Mesendoderm (in vitro differentiated cells): ENCODE measurements around the gene FNDC3B.
"Not testable (repeated sequence)": the region's sequence is repeated elsewhere in the genome, so short reads cannot be mapped to it uniquely, and the experiment has no call there.

Source experiments
- DNase-seq: peaks from one replicate; pipeline ENCODE4 v3.0.0; 2013
- H2AK5ac ChIP-seq: 2 replicates; pipeline ENCODE4 v1.6.1; 2013; ENCODE audit warnings: low read length, inconsistent platforms
- H2BK120ac ChIP-seq: 2 replicates; pipeline ENCODE4 v1.6.1; 2013; ENCODE audit warnings: low read depth, mild to moderate bottlenecking, low read length, moderate library complexity, mixed read lengths
- H2BK15ac ChIP-seq: replicated peaks from 2 replicates; pipeline ENCODE4 v1.6.1; 2013; ENCODE audit warnings: low read depth, mild to moderate bottlenecking, moderate library complexity
- H2BK5ac ChIP-seq: 2 replicates; pipeline ENCODE4 v1.6.1; 2013; ENCODE audit warnings: low read length, inconsistent platforms
- H3K18ac ChIP-seq: 2 replicates; pipeline ENCODE4 v1.6.1; 2013; ENCODE audit warnings: mild to moderate bottlenecking, low read length, mixed read lengths
- H3K23ac ChIP-seq: one replicate; pipeline ENCODE4 v1.6.1; 2013; ENCODE audit warnings: low read length
- H3K27ac ChIP-seq: 2 replicates; pipeline ENCODE4 v1.5.1; 2013; ENCODE audit warnings: low read depth, mild to moderate bottlenecking, inconsistent platforms, low read length, moderate library complexity
- H3K27me3 ChIP-seq: 2 replicates; pipeline ENCODE4 v1.6.1; 2013; ENCODE audit warnings: low read length, control low read depth, mild to moderate bottlenecking, inconsistent platforms; ENCODE audit not compliant: insufficient read depth, poor library complexity
- H3K36me3 ChIP-seq: 2 replicates; pipeline ENCODE4 v1.6.1; 2013; ENCODE audit warnings: low read length, inconsistent platforms; ENCODE audit not compliant: control insufficient read depth, insufficient read depth
- H3K4ac ChIP-seq: one replicate; pipeline ENCODE4 v1.6.1; 2013; ENCODE audit warnings: low read depth, mild to moderate bottlenecking, low read length, moderate library complexity
- H3K4me1 ChIP-seq: 2 replicates; pipeline ENCODE4 v1.6.1; 2013; ENCODE audit warnings: low read depth, low read length, inconsistent platforms; ENCODE audit not compliant: control insufficient read depth
- H3K4me2 ChIP-seq: 2 replicates; pipeline ENCODE4 v1.6.1; 2013; ENCODE audit warnings: low read length
- H3K4me3 ChIP-seq: 2 replicates; pipeline ENCODE4 v1.5.1; 2013; ENCODE audit warnings: mild to moderate bottlenecking, low read length
- H3K56ac ChIP-seq: one replicate; pipeline ENCODE4 v1.6.1; 2013; ENCODE audit warnings: low read length
- H3K79me1 ChIP-seq: 2 replicates; pipeline ENCODE4 v1.6.1; 2013; ENCODE audit warnings: low read length, inconsistent platforms
- H3K79me2 ChIP-seq: 2 replicates; pipeline ENCODE4 v1.6.1; 2013; ENCODE audit warnings: mild to moderate bottlenecking, low read length; ENCODE audit not compliant: control insufficient read depth, insufficient read depth
- H3K9ac ChIP-seq: 2 replicates; pipeline ENCODE4 v1.6.1; 2013; ENCODE audit warnings: low read length, inconsistent platforms
- H4K5ac ChIP-seq: one replicate; pipeline ENCODE4 v1.6.1; 2013; ENCODE audit warnings: low read length
- H4K8ac ChIP-seq: one replicate; pipeline ENCODE4 v1.6.1; 2013; ENCODE audit warnings: low read depth, mild to moderate bottlenecking, control low read depth, low read length, moderate library complexity
- WGBS: extraction: QIAGEN DNeasy Blood & Tissue Kit; methylation state at CpG from one replicate; pipeline ENCODE4 v1.1.7; 2013; ENCODE audit warnings: low lambda C conversion rate, missing lambda C conversion rate; ENCODE audit not compliant: insufficient coverage; ENCODE audit errors: extremely low coverage; 5-methylcytosine and 5-hydroxymethylcytosine counted together

FNDC3B gene

DNA sequence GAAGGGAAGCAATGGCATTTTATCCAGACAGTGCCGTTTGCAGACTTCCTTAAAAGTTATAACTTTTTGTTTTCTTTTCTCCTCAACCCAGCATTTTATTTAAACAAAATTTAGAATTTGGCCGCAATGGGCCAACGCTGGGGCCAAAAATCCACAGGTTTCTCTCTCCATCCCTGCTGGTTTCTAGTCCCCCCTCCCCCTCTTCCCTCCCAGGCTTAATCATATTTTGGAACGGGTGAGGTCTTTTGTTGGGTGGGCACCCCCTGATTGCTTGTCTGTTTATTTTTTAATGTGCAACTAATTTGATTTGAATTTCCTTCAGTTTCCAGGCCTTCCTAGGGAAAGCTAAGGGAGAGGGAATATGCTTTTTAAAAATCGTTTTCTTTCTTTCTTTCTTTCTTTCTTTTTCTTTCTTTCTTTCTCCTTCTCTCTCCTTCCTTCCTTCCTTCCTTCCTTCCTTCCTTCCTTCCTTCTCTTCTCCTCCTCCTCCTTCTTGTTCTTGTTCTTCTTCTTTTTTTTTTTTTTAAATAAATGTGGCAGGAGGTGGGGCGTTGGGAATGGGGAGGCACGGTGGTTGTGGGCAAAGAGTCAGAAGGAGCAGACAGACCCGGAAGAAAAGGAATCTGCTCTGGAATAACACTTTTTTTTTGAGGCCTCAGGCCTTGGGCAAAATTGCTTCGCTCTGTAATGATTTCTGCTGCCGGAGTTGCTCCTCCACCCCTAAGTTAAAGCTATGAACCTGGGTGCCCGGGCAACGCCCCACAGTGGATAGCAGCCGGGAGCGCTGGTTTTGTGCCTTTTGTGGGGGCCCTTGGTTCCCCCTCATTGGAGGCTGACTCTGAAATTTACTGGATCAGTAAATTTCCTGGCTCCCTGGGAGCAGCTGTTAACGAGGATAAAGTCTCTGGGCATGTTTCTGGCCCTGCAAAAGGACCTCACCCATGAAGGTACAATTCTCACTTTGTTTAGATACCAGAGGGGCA is 1.9 kb downstream of the FNDC3B start:
- no CpG with 5 or more reads among the region's 15 CpGs for WGBS
- Histone ChIP-seq H3K4me2 (peak overlapping the region; percentile 81), H2BK5ac (no peak overlapping the region), H4K8ac (peak overlapping the region; percentile 56), H2BK15ac (no peak overlapping the region), H3K79me1 (peaks cover 4% of the 10 kb centered on the region), H3K79me2 (peaks cover 54% of the 10 kb centered on the region), H2AK5ac (no peak overlapping the region), H3K36me3 (no peaks in the 10 kb centered on the region), H3K4ac (peak overlapping the region; percentile 99), H3K4me1 (peaks cover 3% of the 10 kb centered on the region), H3K23ac (peak overlapping the region; percentile 49), H3K27ac (peak overlapping the region; percentile 99), H3K18ac (peak overlapping the region; percentile 100), H3K9ac (peak overlapping the region; percentile 93), H3K27me3 (no peaks in the 10 kb centered on the region), H3K4me3 (peak overlapping the region; percentile 86), H3K56ac (peak overlapping the region; percentile 94), H2BK120ac (peak overlapping the region; percentile 95), H4K5ac (no peak overlapping the region)
- DNase-seq = peak; percentile 53

DNA sequence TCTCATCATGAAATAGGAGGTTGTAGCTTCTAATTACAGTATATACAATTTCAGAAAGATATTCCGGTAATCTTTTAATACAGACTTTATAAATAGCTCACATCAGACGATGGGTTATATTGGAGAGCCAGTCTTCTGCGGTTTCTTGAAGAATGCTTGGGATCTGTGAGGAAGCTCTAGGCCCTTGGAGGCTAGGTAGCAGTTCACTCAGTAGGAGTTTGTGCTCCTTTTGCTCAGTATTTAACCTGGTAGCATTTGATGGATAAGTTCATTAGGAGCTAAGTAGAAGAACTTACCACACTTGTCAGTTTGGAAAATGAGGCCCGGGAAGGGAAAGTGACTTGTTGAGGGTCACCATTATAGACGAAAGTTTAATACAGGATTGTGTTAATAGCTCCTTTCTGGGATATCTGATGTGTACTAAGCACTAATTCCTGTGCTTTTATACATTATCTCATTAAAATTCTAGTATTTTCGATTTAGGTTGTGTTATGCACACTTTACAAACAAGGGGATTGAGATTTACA is 2.8 kb downstream of the FNDC3B start:
- Histone ChIP-seq H3K4ac (no peak overlapping the region), H3K27ac (no peak overlapping the region), H3K23ac (no peak overlapping the region), H4K8ac (no peak overlapping the region), H3K4me2 (no peak overlapping the region), H3K56ac (no peak overlapping the region), H2BK15ac (no peak overlapping the region), H3K4me1 (peaks cover 3% of the 10 kb centered on the region), H3K18ac (peak overlapping the region; percentile 51), H3K79me1 (peaks cover 4% of the 10 kb centered on the region), H2BK120ac (no peak overlapping the region), H3K4me3 (no peak overlapping the region), H3K79me2 (peaks cover 59% of the 10 kb centered on the region), H3K27me3 (no peaks in the 10 kb centered on the region), H2AK5ac (no peak overlapping the region), H3K36me3 (no peaks in the 10 kb centered on the region), H2BK5ac (no peak overlapping the region), H3K9ac (no peak overlapping the region), H4K5ac (no peak overlapping the region)
- DNase-seq = no peak
- WGBS = no CpG with 5 or more reads among the region's 6 CpGs

GRCh38 chr3:172042663-172043179 is 3.3 kb downstream of the FNDC3B start:
- H3K18ac ChIP-seq, H3K79me1 ChIP-seq, H2BK15ac ChIP-seq, H3K4ac ChIP-seq, H3K4me2 ChIP-seq, H3K9ac ChIP-seq, H3K4me1 ChIP-seq, DNase-seq, H3K4me3 ChIP-seq, H2BK120ac ChIP-seq, H3K27ac ChIP-seq, H2BK5ac ChIP-seq, H3K36me3 ChIP-seq, H2AK5ac ChIP-seq, H3K23ac ChIP-seq, H4K8ac ChIP-seq, H3K27me3 ChIP-seq, H3K56ac ChIP-seq, H4K5ac ChIP-seq: not testable (repeated sequence)
- H3K79me2 ChIP-seq = peaks cover 63% of the 10 kb centered on the region
- WGBS = no CpG with 5 or more reads among the region's 21 CpGs

DNA sequence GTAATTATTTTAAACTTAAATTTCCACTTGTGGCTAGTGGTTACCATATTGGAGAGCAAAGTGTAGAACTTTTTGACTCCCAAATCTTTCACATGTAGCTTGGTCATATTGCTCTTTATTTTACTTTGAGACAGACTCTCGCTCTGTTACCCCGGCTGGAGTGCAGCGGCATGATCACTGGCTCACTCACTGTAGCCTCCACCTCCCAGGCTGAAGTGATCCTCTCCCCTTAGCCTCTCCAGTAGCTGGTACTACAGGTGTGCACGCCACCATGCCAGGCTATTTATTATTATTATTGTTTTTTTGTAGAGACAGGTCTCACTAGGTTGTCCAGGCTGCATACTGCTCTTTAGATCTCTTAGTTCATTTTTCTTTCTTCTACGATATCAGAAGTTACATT is 3.9 kb downstream of the FNDC3B start:
- Histone ChIP-seq H4K8ac (no peak overlapping the region), H3K4me3 (no peak overlapping the region), H2BK5ac (no peak overlapping the region), H2BK15ac (no peak overlapping the region), H3K36me3 (no peaks in the 10 kb centered on the region), H3K27me3 (no peaks in the 10 kb centered on the region), H3K79me2 (peaks cover 65% of the 10 kb centered on the region), H3K23ac (no peak overlapping the region), H3K18ac (no peak overlapping the region), H3K56ac (no peak overlapping the region), H2AK5ac (no peak overlapping the region), H3K4me2 (no peak overlapping the region), H3K79me1 (peaks cover 4% of the 10 kb centered on the region), H3K9ac (no peak overlapping the region), H2BK120ac (no peak overlapping the region), H3K4me1 (peaks cover 3% of the 10 kb centered on the region), H3K4ac (no peak overlapping the region), H4K5ac (no peak overlapping the region), H3K27ac (no peak overlapping the region)
- DNase-seq = no peak
- no CpG with 5 or more reads among the region's 5 CpGs for WGBS

DNA sequence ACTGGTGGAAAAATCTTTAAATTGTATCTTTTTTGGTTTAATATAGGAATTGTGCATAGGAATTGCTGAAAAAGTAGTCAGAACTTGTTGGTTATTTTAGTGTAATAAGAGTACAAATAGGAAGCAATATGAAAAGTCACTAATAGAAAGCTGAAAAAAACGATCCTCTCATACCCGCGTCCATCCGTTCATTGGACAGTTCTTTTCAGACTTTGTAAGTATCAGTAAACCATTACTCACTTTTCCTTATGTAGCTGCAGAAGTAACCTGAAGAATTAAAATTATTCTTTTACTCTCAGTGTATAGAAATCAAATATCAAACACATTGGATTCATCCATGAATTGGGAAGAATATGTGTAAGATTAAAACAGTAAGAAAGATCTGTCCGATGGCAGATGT is 4.4 kb downstream of the FNDC3B start:
- Histone ChIP-seq H2BK15ac (no peak overlapping the region), H3K4me3 (no peak overlapping the region), H3K27me3 (no peaks in the 10 kb centered on the region), H2AK5ac (no peak overlapping the region), H3K79me1 (peaks cover 4% of the 10 kb centered on the region), H3K27ac (no peak overlapping the region), H3K4me1 (peaks cover 3% of the 10 kb centered on the region), H4K8ac (no peak overlapping the region), H2BK120ac (no peak overlapping the region), H3K36me3 (no peaks in the 10 kb centered on the region), H2BK5ac (no peak overlapping the region), H3K18ac (no peak overlapping the region), H3K23ac (no peak overlapping the region), H3K9ac (no peak overlapping the region), H3K79me2 (peaks cover 68% of the 10 kb centered on the region), H3K56ac (no peak overlapping the region), H3K4ac (no peak overlapping the region), H3K4me2 (no peak overlapping the region), H4K5ac (no peak overlapping the region)
- no peak for DNase-seq
- WGBS = no CpG with 5 or more reads among the region's 5 CpGs
